Midbrain (tissue), 1 donor: ENCODE results near the gene CFAP410.
"Not testable (repeated sequence)": the region's sequence is repeated elsewhere in the genome, so short reads cannot be mapped to it uniquely, and the experiment has no call there.

ENCODE experiments used
- DNase-seq: peaks from one replicate; lab custom pipeline; 2025; lab: John Stamatoyannopoulos, UW

Gene CFAP410

GRCh38 chr21:44368711-44369446 is 29.7 kb upstream of the CFAP410 start:
- no peak for DNase-seq

- DNase-seq: no peak
Observed at GRCh38 chr21:44366586-44367211, 27.5 kb upstream of the CFAP410 start.

- no peak for DNase-seq
Observed at GRCh38 chr21:44365967-44366585, 26.9 kb upstream of the CFAP410 start.

GRCh38 chr21:44365251-44365966 is 26.2 kb upstream of the CFAP410 start:
- DNase-seq: no peak

GRCh38 chr21:44364151-44365053 is 25.2 kb upstream of the CFAP410 start:
- DNase-seq: no peak

- DNase-seq: no peak
Observed at GRCh38 chr21:44363278-44363677, 24.1 kb upstream of the CFAP410 start.

GRCh38 chr21:44361903-44362302 is 22.7 kb upstream of the CFAP410 start:
- not testable (repeated sequence) for DNase-seq

- DNase-seq: no peak
Observed at GRCh38 chr21:44360159-44360558, 21.0 kb upstream of the CFAP410 start.

GRCh38 chr21:44359396-44359795 is 20.2 kb upstream of the CFAP410 start:
- no peak for DNase-seq

GRCh38 chr21:44357064-44357837 is 18.1 kb upstream of the CFAP410 start:
- no peak for DNase-seq

- DNase-seq: no peak
Observed at GRCh38 chr21:44356636-44357035, 17.4 kb upstream of the CFAP410 start.

GRCh38 chr21:44356160-44356559 is 17.0 kb upstream of the CFAP410 start:
- DNase-seq: no peak

GRCh38 chr21:44354775-44355771 is 15.9 kb upstream of the CFAP410 start:
- DNase-seq: no peak

GRCh38 chr21:44354001-44354405 is 14.8 kb upstream of the CFAP410 start:
- DNase-seq: no peak

- DNase-seq: no peak
Observed at GRCh38 chr21:44353191-44353970, 14.2 kb upstream of the CFAP410 start, which contains the start of gene TRPM2. TRPM2 (plus strand) TSS chr21:44353621; CDS start chr21:44353701, 80 bp downstream.

GRCh38 chr21:44352253-44352860 is 13.2 kb upstream of the CFAP410 start:
- no peak for DNase-seq

GRCh38 chr21:44351535-44352252 is 12.5 kb upstream of the CFAP410 start:
- no peak for DNase-seq
